OCI-LY1 (cell line): Measurements from ENCODE around the gene GIGYF2.

Source experiments
- EZH2 ChIP-seq: fragments of 200-600 bp; sonication (generic), shearing (Covaris generic); IDR thresholded peaks from 2 replicates; pipeline ENCODE4 v1.8.0; 2017; ENCODE audit warnings: borderline replicate concordance, mixed run types, mild to moderate bottlenecking, antibody characterized with exemption, low read length, moderate library complexity, mixed read lengths
- TF ChIP-seq, protein P1 (sequence below): fragments of 200-600 bp; sonication (generic), shearing (Covaris generic); IDR thresholded peaks from 2 replicates; pipeline ENCODE4 v1.5.1; 2017; ENCODE audit warnings: mild to moderate bottlenecking, antibody characterized with exemption, low read length, moderate library complexity, mixed read lengths

DNA sequence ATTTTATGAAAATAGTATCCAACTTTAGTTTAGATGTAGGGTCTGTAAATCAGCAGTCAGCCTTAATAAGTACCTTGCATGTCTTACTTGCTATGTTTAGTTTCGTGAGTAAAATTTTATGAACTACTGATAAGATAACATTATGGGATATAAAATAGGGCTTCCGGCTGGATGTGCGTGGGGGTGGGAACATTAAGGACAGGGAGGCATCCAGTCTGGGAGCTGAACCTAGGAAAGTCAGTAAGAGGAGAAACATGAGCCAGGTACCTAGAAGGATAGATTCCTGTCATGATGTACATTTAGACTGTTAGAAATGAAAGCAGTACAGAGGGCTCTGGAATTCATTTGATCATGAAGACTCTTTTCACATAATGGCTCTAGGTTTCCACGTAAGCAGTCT lies 92.0 kb downstream of the GIGYF2 start:
- TF ChIP-seq, protein P1, sequence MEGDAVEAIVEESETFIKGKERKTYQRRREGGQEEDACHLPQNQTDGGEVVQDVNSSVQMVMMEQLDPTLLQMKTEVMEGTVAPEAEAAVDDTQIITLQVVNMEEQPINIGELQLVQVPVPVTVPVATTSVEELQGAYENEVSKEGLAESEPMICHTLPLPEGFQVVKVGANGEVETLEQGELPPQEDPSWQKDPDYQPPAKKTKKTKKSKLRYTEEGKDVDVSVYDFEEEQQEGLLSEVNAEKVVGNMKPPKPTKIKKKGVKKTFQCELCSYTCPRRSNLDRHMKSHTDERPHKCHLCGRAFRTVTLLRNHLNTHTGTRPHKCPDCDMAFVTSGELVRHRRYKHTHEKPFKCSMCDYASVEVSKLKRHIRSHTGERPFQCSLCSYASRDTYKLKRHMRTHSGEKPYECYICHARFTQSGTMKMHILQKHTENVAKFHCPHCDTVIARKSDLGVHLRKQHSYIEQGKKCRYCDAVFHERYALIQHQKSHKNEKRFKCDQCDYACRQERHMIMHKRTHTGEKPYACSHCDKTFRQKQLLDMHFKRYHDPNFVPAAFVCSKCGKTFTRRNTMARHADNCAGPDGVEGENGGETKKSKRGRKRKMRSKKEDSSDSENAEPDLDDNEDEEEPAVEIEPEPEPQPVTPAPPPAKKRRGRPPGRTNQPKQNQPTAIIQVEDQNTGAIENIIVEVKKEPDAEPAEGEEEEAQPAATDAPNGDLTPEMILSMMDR = no peak
- TF ChIP-seq EZH2 = no peak
